CD4-positive, alpha-beta memory T cell (primary cell): ENCODE measurements around the gene HINT2. TPM values are rescaled to one million over a fixed set of nuclear protein-coding genes. Genes with fewer than 3 reads are reported as not detected.

Source experiments
- CTCF ChIA-PET: fragments of 350-600 bp; sonication (Branson Sonifier 250); formaldehyde crosslinking; loops from one replicate; lab custom pipeline; 2021; ENCODE audit warnings: inconsistent platforms; ENCODE audit not compliant: partially characterized antibody; lab: Charles Lee
- POLR2A ChIA-PET: fragments of 350-600 bp; sonication (Branson Sonifier 250); formaldehyde crosslinking; loops from one replicate; lab custom pipeline; 2021; ENCODE audit not compliant: partially characterized antibody; lab: Charles Lee
- DNase-seq, 5 donors: peaks; one replicate each; pipeline versions ENCODE4 v3.0.0 to v3.0.0-alpha.2; 2020 to 2022; ENCODE audit warnings: mixed read lengths in 1 of 5
- H3K27ac ChIP-seq: one replicate; pipeline ENCODE4 v1.7.0; 2013; ENCODE audit warnings: low read depth, low read length
- H3K27me3 ChIP-seq: 2 replicates; pipeline ENCODE4 v1.7.0; 2013; ENCODE audit warnings: mild to moderate bottlenecking, low read length, moderate library complexity; ENCODE audit not compliant: insufficient read depth
- H3K36me3 ChIP-seq: 2 replicates; pipeline ENCODE4 v1.7.0; 2013; ENCODE audit warnings: mild to moderate bottlenecking, low read length, moderate library complexity; ENCODE audit not compliant: insufficient read depth
- H3K4me1 ChIP-seq: 2 replicates; pipeline ENCODE4 v1.7.0; 2013; ENCODE audit warnings: mild to moderate bottlenecking, low read length, moderate library complexity; ENCODE audit not compliant: insufficient read depth
- H3K4me3 ChIP-seq, 2 donors: one replicate each; pipeline ENCODE4 v1.7.0; 2013; ENCODE audit warnings: low read length in 2 of 2, mild to moderate bottlenecking in 1 of 2
- H3K9me3 ChIP-seq, 2 donors: one replicate each; pipeline ENCODE4 v1.7.0; 2013; ENCODE audit warnings: low read length in 2 of 2, control low read depth in 1 of 2; ENCODE audit not compliant: control insufficient read depth in 1 of 2
- H3K27ac Mint-ChIP-seq, 7 donors: one replicate each; pipeline ENCODE4 v1.8.0; 2020 to 2021; ENCODE audit warnings: mixed read lengths in 7 of 7, mild to moderate bottlenecking in 6 of 7, inconsistent platforms in 3 of 7, moderate library complexity in 3 of 7
- H3K27me3 Mint-ChIP-seq, 2 donors: one replicate each; pipeline ENCODE4 v1.8.0; 2020 to 2021; ENCODE audit warnings: mixed read lengths in 2 of 2
- H3K36me3 Mint-ChIP-seq, 2 donors: one replicate each; pipeline ENCODE4 v1.8.0; 2020 to 2021; ENCODE audit warnings: mixed read lengths in 2 of 2, inconsistent platforms in 1 of 2, mild to moderate bottlenecking in 1 of 2
- H3K4me1 Mint-ChIP-seq, 4 donors: one replicate each; pipeline ENCODE4 v1.8.0; 2020 to 2021; ENCODE audit warnings: mixed read lengths in 4 of 4, mild to moderate bottlenecking in 1 of 4
- H3K4me3 Mint-ChIP-seq, 8 donors: one replicate each; pipeline ENCODE4 v1.8.0; 2020 to 2021; ENCODE audit warnings: mixed read lengths in 8 of 8, mild to moderate bottlenecking in 7 of 8, moderate library complexity in 6 of 8, inconsistent platforms in 3 of 8
- H3K9me3 Mint-ChIP-seq, 8 donors: one replicate each; pipeline ENCODE4 v1.8.0; 2020 to 2021; ENCODE audit warnings: mixed read lengths in 8 of 8, mild to moderate bottlenecking in 5 of 8, inconsistent platforms in 3 of 8, moderate library complexity in 1 of 8
- intact Hi-C: fragments of 100-400 bp; cut with micrococcal nuclease; formaldehyde crosslinking; loops from one replicate; pipeline ENCODE4 v1.15.1; 2023
- polyA plus RNA-seq, 2 donors: library from polyadenylated mRNA; unstranded; fragments of 300-500 nt; fragmentation: Illumina TruSeq; gene quantifications; one replicate each; pipeline ENCODE4 v1.2.3, GENCODE V29; 2021
- total RNA-seq, 2 experiments: library from RNA; stranded (reverse); gene quantifications; one replicate each; pipeline ENCODE4 v1.2.3, GENCODE V29; 2021

HINT2 gene
- total and polyA plus RNA-seq, 4 experiments from 2014 or later = 22.9 to 111 (median 52.8) TPM

DNA sequence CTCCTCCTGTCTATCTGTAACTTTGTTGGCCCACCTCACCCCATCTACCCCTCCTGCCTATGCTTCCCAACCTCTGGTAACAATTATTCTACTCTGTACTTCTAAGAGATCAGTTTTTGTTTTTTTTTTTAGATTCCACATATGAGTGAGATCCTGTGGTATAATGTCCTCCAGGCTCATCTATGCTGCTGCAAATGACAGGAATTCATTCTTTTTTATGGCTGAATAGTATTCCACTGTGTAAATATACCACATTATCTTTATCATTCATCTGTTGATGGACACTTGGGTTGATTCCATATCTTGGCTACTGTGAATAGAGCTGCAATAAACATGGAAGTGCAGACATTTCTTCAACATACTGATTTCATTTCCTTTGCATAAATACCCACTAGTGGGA, 31.4 kb downstream of the HINT2 start:
- ChIA-PET POLR2A (interaction anchor here (0.7 kb wide), 1 partner anchor 408 kb away, joined by 3 read pairs; no protein-coding TSS in a partner anchor), CTCF (no interaction called here)
- no peaks in the 10 kb centered on the region for H3K4me1 ChIP-seq
- Mint-ChIP-seq H3K4me1 (peaks cover 0 to 3% (median 3%) of the 10 kb centered on the region in 4 donors), H3K27me3 (no peaks in the 10 kb centered on the region), H3K4me3 (no peak overlapping the region), H3K9me3 (peaks cover 0 to 2% (median 0%) of the 10 kb centered on the region in 8 donors), H3K36me3 (peaks cover 43 to 48% of the 10 kb centered on the region in 2 donors), H3K27ac (no peak overlapping the region)
- H3K27ac ChIP-seq = no peak overlapping the region
- no peaks in the 10 kb centered on the region for H3K27me3 ChIP-seq
- peaks cover 13% of the 10 kb centered on the region for H3K36me3 ChIP-seq
- no peaks in the 10 kb centered on the region for H3K9me3 ChIP-seq
- DNase-seq = no peak
- H3K4me3 ChIP-seq = no peak overlapping the region
- intact Hi-C loops = no loop called here

DNA sequence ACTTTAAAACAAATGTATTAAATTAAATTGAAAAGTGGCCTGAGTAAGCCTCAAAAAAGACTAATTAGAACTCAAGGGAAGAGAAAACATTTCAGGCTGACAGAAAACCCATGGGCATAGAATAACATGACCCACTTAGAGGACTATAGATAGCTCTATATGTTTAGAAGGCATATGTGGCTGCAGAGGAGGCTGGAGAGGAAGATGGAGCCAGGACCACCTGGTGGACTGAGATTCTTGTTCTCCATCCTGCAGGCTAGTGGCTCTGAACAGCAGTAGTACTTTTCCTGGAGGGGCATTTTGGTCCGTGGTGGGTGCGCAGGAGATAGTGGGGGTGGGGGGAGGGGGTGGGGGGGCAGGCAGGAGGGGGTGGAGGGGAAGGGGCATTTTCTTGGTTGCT, 33.8 kb downstream of the HINT2 start:
- no peaks in the 10 kb centered on the region for H3K27me3 Mint-ChIP-seq
- peaks cover 0 to 5% (median 3%) of the 10 kb centered on the region in 4 donors for H3K4me1 Mint-ChIP-seq
- Histone ChIP-seq H3K27me3 (no peaks in the 10 kb centered on the region), H3K4me1 (no peaks in the 10 kb centered on the region), H3K4me3 (no peak overlapping the region), H3K9me3 (no peaks in the 10 kb centered on the region), H3K27ac (no peak overlapping the region), H3K36me3 (peaks cover 6% of the 10 kb centered on the region)
- no peak overlapping the region for H3K27ac Mint-ChIP-seq
- ChIA-PET POLR2A (no interaction called here), CTCF (interaction anchor here (1.2 kb wide), 1 partner anchor 9 kb away, joined by 6 read pairs; no protein-coding TSS in a partner anchor)
- H3K9me3 Mint-ChIP-seq = peaks cover 0 to 2% (median 0%) of the 10 kb centered on the region in 8 donors
- intact Hi-C loops = no loop called here
- no peak overlapping the region for H3K4me3 Mint-ChIP-seq
- peaks cover 33 to 36% of the 10 kb centered on the region in 2 donors for H3K36me3 Mint-ChIP-seq
- no peak for DNase-seq

GRCh38 chr9:35778496-35778895, 36.3 kb downstream of the HINT2 start:
- DNase-seq = no peak
- Mint-ChIP-seq H3K27me3 (no peaks in the 10 kb centered on the region), H3K4me1 (peaks cover 0 to 5% (median 4%) of the 10 kb centered on the region in 4 donors), H3K36me3 (peaks cover 15 to 19% of the 10 kb centered on the region in 2 donors), H3K9me3 (peaks cover 0 to 2% (median 0%) of the 10 kb centered on the region in 8 donors), H3K27ac (no peak overlapping the region), H3K4me3 (no peak overlapping the region)
- Histone ChIP-seq H3K4me1 (no peaks in the 10 kb centered on the region), H3K27me3 (no peaks in the 10 kb centered on the region), H3K9me3 (no peaks in the 10 kb centered on the region), H3K36me3 (peaks cover 3% of the 10 kb centered on the region), H3K27ac (no peak overlapping the region), H3K4me3 (no peak overlapping the region)
- intact Hi-C loops = no loop called here
- CTCF ChIA-PET = interaction anchor here (2.2 kb wide), 1 partner anchor 12 kb away, joined by 11 read pairs; no protein-coding TSS in a partner anchor
- POLR2A ChIA-PET = no interaction called here

DNA sequence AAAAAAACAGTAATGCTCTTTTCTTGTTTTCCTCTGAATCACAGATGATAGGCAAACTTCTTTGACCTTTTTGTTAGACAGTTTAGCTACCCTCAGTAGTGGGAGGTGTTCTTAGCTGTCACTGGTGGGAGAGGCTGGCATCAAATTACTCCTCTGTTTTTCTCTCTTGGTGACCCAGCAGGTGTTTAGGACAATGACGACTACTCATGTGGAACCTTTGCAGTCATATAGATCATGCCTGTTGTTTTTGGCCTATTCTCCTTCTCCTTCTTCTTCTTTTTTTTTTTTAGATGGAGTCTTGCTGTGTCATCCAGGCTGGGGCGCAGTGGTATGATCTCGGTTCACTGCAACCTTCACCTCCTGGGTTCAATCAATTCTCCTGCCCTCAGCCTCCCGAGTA, 38.8 kb downstream of the HINT2 start:
- no peaks in the 10 kb centered on the region for H3K9me3 ChIP-seq
- H3K4me3 Mint-ChIP-seq = no peak overlapping the region
- H3K27ac Mint-ChIP-seq = peak overlapping the region in 1 of 7 donors; percentile 70
- H3K36me3 Mint-ChIP-seq = peaks cover 11 to 16% of the 10 kb centered on the region in 2 donors
- no peak for DNase-seq
- ChIA-PET CTCF (interaction anchor here (1.0 to 2.1 kb wide), 4 partner anchors 14 to 82 kb away, joined by 3 to 5 read pairs (median 4); no protein-coding TSS in a partner anchor), POLR2A (no interaction called here)
- H3K36me3 ChIP-seq = no peaks in the 10 kb centered on the region
- H3K4me1 Mint-ChIP-seq = peaks cover 0 to 5% (median 4%) of the 10 kb centered on the region in 4 donors
- no peak overlapping the region for H3K4me3 ChIP-seq
- no peaks in the 10 kb centered on the region for H3K9me3 Mint-ChIP-seq
- no peak overlapping the region for H3K27ac ChIP-seq
- intact Hi-C loops = no loop called here
- no peaks in the 10 kb centered on the region for H3K27me3 Mint-ChIP-seq
- H3K4me1 ChIP-seq = no peaks in the 10 kb centered on the region
- H3K27me3 ChIP-seq = no peaks in the 10 kb centered on the region

- no peak for DNase-seq
- H3K27me3 ChIP-seq = no peaks in the 10 kb centered on the region
- H3K4me1 Mint-ChIP-seq = peaks cover 0 to 5% (median 3%) of the 10 kb centered on the region in 4 donors
- peak overlapping the region in 3 of 7 donors; percentile 62 to 72 (median 69) for H3K27ac Mint-ChIP-seq
- ChIA-PET POLR2A (no interaction called here), CTCF (interaction anchor here (0.7 to 2.1 kb wide), 6 partner anchors 15 to 108 kb away, joined by 3 to 5 read pairs (median 4); no protein-coding TSS in a partner anchor)
- no peaks in the 10 kb centered on the region for H3K36me3 ChIP-seq
- H3K9me3 ChIP-seq = no peaks in the 10 kb centered on the region
- intact Hi-C loops = no loop called here
- H3K9me3 Mint-ChIP-seq = no peaks in the 10 kb centered on the region
- H3K4me3 ChIP-seq = no peak overlapping the region
- H3K27me3 Mint-ChIP-seq = no peaks in the 10 kb centered on the region
- peak overlapping the region in 1 of 8 donors; percentile 18 for H3K4me3 Mint-ChIP-seq
- H3K36me3 Mint-ChIP-seq = peaks cover 5 to 11% of the 10 kb centered on the region in 2 donors
- no peak overlapping the region for H3K27ac ChIP-seq
- H3K4me1 ChIP-seq = peaks cover 3% of the 10 kb centered on the region
Measured at GRCh38 chr9:35774907-35775635, 39.8 kb downstream of the HINT2 start.

GRCh38 chr9:35771943-35772342, 42.9 kb downstream of the HINT2 start:
- peaks cover 0 to 10% (median 6%) of the 10 kb centered on the region in 4 donors for H3K4me1 Mint-ChIP-seq
- H3K27ac Mint-ChIP-seq = no peak overlapping the region
- Histone ChIP-seq H3K9me3 (no peaks in the 10 kb centered on the region), H3K4me3 (no peak overlapping the region), H3K27ac (no peak overlapping the region), H3K27me3 (no peaks in the 10 kb centered on the region), H3K36me3 (no peaks in the 10 kb centered on the region), H3K4me1 (peaks cover 3% of the 10 kb centered on the region)
- no peaks in the 10 kb centered on the region for H3K27me3 Mint-ChIP-seq
- intact Hi-C loops = no loop called here
- no peaks in the 10 kb centered on the region for H3K9me3 Mint-ChIP-seq
- DNase-seq = no peak
- ChIA-PET CTCF (interaction anchor here (0.9 to 3.8 kb wide), 6 partner anchors 15 to 131 kb away, joined by 3 to 25 read pairs (median 3); partner anchors contain the start of gene ARHGEF39), POLR2A (no interaction called here)
- no peak overlapping the region for H3K4me3 Mint-ChIP-seq
- H3K36me3 Mint-ChIP-seq = peaks cover 0 to 2% of the 10 kb centered on the region in 2 donors

DNA sequence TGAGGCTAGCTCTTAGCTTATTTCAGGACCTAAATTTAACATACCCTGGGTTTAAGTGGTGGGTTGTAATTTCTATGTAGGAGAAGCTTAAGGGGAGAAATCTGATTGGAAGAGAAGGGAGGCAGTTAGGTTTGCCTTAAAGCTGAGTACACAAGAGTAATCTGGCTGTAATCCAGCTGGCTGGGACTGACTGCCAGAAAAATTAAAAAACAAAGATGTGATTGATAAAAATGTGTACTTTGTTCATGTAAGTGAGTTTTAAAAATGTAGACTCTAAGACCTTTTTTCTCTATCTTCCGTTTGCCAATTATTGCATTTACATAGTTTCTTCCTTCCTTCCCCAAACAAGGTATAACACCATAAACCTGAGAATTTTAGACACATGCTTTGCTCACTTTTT, 43.3 kb downstream of the HINT2 start:
- no peak for DNase-seq
- peaks cover 0 to 2% of the 10 kb centered on the region in 2 donors for H3K36me3 Mint-ChIP-seq
- no peaks in the 10 kb centered on the region for H3K36me3 ChIP-seq
- CTCF ChIA-PET = interaction anchor here (0.7 to 3.8 kb wide), 5 partner anchors 15 to 132 kb away, joined by 3 to 25 read pairs (median 3); no protein-coding TSS in a partner anchor
- H3K4me1 Mint-ChIP-seq = peaks cover 0 to 10% (median 6%) of the 10 kb centered on the region in 4 donors
- no peaks in the 10 kb centered on the region for H3K9me3 Mint-ChIP-seq
- H3K4me1 ChIP-seq = peaks cover 3% of the 10 kb centered on the region
- H3K9me3 ChIP-seq = no peaks in the 10 kb centered on the region
- H3K27ac ChIP-seq = no peak overlapping the region
- intact Hi-C loops = no loop called here
- H3K4me3 Mint-ChIP-seq = no peak overlapping the region
- H3K27me3 ChIP-seq = no peaks in the 10 kb centered on the region
- POLR2A ChIA-PET = interaction anchor here (0.8 kb wide), 1 partner anchor 40 kb away, joined by 3 read pairs; the partner anchor contains the start of gene TLN1
- H3K4me3 ChIP-seq = no peak overlapping the region
- H3K27me3 Mint-ChIP-seq = no peaks in the 10 kb centered on the region
- H3K27ac Mint-ChIP-seq = no peak overlapping the region
